WTC11 (cell line): ENCODE measurements around the gene TMEM18. TPM values are rescaled to one million over a fixed set of nuclear protein-coding genes. Genes with fewer than 3 reads are reported as not detected.
A peak's percentile ranks its signal among the peaks of the same experiment; 100 is the strongest.

Experiments used
- ATAC-seq: fragments of 200-7000 bp; cut with Tn5 transposase; 2 replicates; pipeline ENCODE4 v1.10.0; 2021; ENCODE audit warnings: mild to moderate bottlenecking, moderate library complexity
- CTCF ChIA-PET: fragments of 300-600 bp; sonication (Branson Sonifier 250); formaldehyde crosslinking; loops from one replicate; lab custom pipeline; 2021; ENCODE audit warnings: antibody characterized with exemption; lab: Charles Lee
- POLR2A ChIA-PET: fragments of 350-600 bp; sonication (Branson Sonifier 250); formaldehyde crosslinking; loops from one replicate; lab custom pipeline; 2021; ENCODE audit warnings: antibody characterized with exemption; lab: Charles Lee
- DNase-seq: peaks from one replicate; pipeline ENCODE4 v3.0.0; 2021; ENCODE audit warnings: low spot score
- H3K27ac Mint-ChIP-seq: 2 replicates; pipeline ENCODE4 v1.8.0; 2021; ENCODE audit warnings: mixed read lengths
- H3K27me3 Mint-ChIP-seq: 2 replicates; pipeline ENCODE4 v1.8.0; 2021; ENCODE audit warnings: low read depth, mild to moderate bottlenecking, moderate library complexity, mixed read lengths
- H3K36me3 Mint-ChIP-seq: 2 replicates; pipeline ENCODE4 v1.8.0; 2021; ENCODE audit warnings: mixed read lengths
- H3K4me1 Mint-ChIP-seq: 2 replicates; pipeline ENCODE4 v1.8.0; 2022; ENCODE audit warnings: mixed read lengths
- H3K4me3 Mint-ChIP-seq: 2 replicates; pipeline ENCODE4 v1.8.0; 2021; ENCODE audit warnings: mild to moderate bottlenecking, moderate library complexity, mixed read lengths
- H3K9me3 Mint-ChIP-seq: 2 replicates; pipeline ENCODE4 v1.8.0; 2021; ENCODE audit warnings: mixed read lengths
- AFF4 ChIP-seq: sonication (generic); formaldehyde crosslinking; IDR thresholded peaks from 2 replicates; pipeline ENCODE4 v1.8.1; 2023; ENCODE audit warnings: mild to moderate bottlenecking, missing genetic modification reagents, borderline replicate concordance
- CBFB ChIP-seq: sonication (generic); formaldehyde crosslinking; IDR thresholded peaks from 2 replicates; pipeline ENCODE4 v1.8.1; 2022; ENCODE audit warnings: mild to moderate bottlenecking, low read depth, missing genetic modification reagents
- FOXJ3 ChIP-seq: sonication (generic); formaldehyde crosslinking; IDR thresholded peaks from 2 replicates; pipeline ENCODE4 v1.9.0; 2021; ENCODE audit warnings: missing genetic modification reagents, mild to moderate bottlenecking, borderline replicate concordance
- FOXP1 ChIP-seq: sonication (generic); formaldehyde crosslinking; IDR thresholded peaks from 2 replicates; pipeline ENCODE4 v1.8.0; 2022; ENCODE audit warnings: missing genetic modification reagents, mild to moderate bottlenecking, moderate library complexity, borderline replicate concordance
- HMGA2 ChIP-seq: fragments of 250-450 bp; sonication (Bioruptor Pico); IDR thresholded peaks from 2 replicates; pipeline ENCODE4 v1.4.0; 2021; ENCODE audit warnings: mild to moderate bottlenecking, moderate library complexity
- IRF1 ChIP-seq: sonication (generic); formaldehyde crosslinking; IDR thresholded peaks from 2 replicates; pipeline ENCODE4 v1.8.0; 2023; ENCODE audit warnings: missing genetic modification reagents
- JAZF1 ChIP-seq: fragments of 250-450 bp; sonication (Bioruptor Pico); IDR thresholded peaks from 2 replicates; pipeline ENCODE4 v1.9.0; 2021; ENCODE audit warnings: moderate library complexity, mild to moderate bottlenecking, inconsistent platforms
- KAT7 ChIP-seq: sonication (generic); formaldehyde crosslinking; IDR thresholded peaks from 2 replicates; pipeline ENCODE4 v1.8.1; 2023; ENCODE audit warnings: missing genetic modification reagents, mild to moderate bottlenecking, borderline replicate concordance
- MXD4 ChIP-seq: fragments of 250-450 bp; sonication (Bioruptor Pico); IDR thresholded peaks from 2 replicates; pipeline ENCODE4 v1.8.0; 2021; ENCODE audit warnings: mild to moderate bottlenecking, moderate library complexity, borderline replicate concordance
- NFATC4 ChIP-seq: fragments of 250-450 bp; sonication (Bioruptor Pico); IDR thresholded peaks from 2 replicates; pipeline ENCODE4 v1.9.0; 2021; ENCODE audit warnings: mild to moderate bottlenecking
- NFE2L1 ChIP-seq: sonication (generic); formaldehyde crosslinking; IDR thresholded peaks from 2 replicates; pipeline ENCODE4 v1.8.1; 2023; ENCODE audit warnings: missing genetic modification reagents
- NFYB ChIP-seq: sonication (generic); formaldehyde crosslinking; conservative IDR thresholded peaks from 2 replicates; pipeline ENCODE4 v1.8.0; 2022; ENCODE audit warnings: low read depth, missing genetic modification reagents
- PRDM15 ChIP-seq: sonication (generic); formaldehyde crosslinking; IDR thresholded peaks from 2 replicates; pipeline ENCODE4 v1.8.0; 2022; ENCODE audit warnings: missing genetic modification reagents
- RELA ChIP-seq: sonication (generic); formaldehyde crosslinking; IDR thresholded peaks from 2 replicates; pipeline ENCODE4 v1.8.1; 2022; ENCODE audit warnings: missing genetic modification reagents, mild to moderate bottlenecking, borderline replicate concordance
- SP1 ChIP-seq: sonication (generic); formaldehyde crosslinking; conservative IDR thresholded peaks from 2 replicates; pipeline ENCODE4 v1.8.1; 2022; ENCODE audit warnings: missing genetic modification reagents
- STAT6 ChIP-seq: sonication (generic); formaldehyde crosslinking; conservative IDR thresholded peaks from 2 replicates; pipeline ENCODE4 v1.8.1; 2023; ENCODE audit warnings: mild to moderate bottlenecking, low read depth, missing genetic modification reagents, moderate library complexity
- TEAD1 ChIP-seq: sonication (generic); formaldehyde crosslinking; IDR thresholded peaks from 2 replicates; pipeline ENCODE4 v1.8.0; 2022; ENCODE audit warnings: mild to moderate bottlenecking, missing genetic modification reagents
- ZNF232 ChIP-seq: sonication (generic); formaldehyde crosslinking; IDR thresholded peaks from 2 replicates; pipeline ENCODE4 v1.8.0; 2022; ENCODE audit warnings: mild to moderate bottlenecking, missing genetic modification reagents
- ZNF317 ChIP-seq: sonication (generic); formaldehyde crosslinking; IDR thresholded peaks from 2 replicates; pipeline ENCODE4 v1.8.1; 2023; ENCODE audit warnings: low read depth, mild to moderate bottlenecking, moderate library complexity, missing genetic modification reagents, borderline replicate concordance
- ZNF416 ChIP-seq: fragments of 250-450 bp; sonication (Bioruptor Pico); IDR thresholded peaks from 2 replicates; pipeline ENCODE4 v1.9.0; 2021; ENCODE audit warnings: mild to moderate bottlenecking, inconsistent platforms
- ZSCAN18 ChIP-seq: fragments of 250-450 bp; sonication (Bioruptor Pico); IDR thresholded peaks from 2 replicates; pipeline ENCODE4 v2.1.2; 2022; ENCODE audit warnings: mild to moderate bottlenecking, moderate library complexity
- total RNA-seq: library from RNA; stranded (reverse); gene quantifications from 3 replicates; pipeline ENCODE4 v1.2.3, GENCODE V29; 2021

Gene TMEM18
- total RNA-seq, 1 experiment from 2014 or later, result 24.0 TPM

- Mint-ChIP-seq H3K36me3 (peaks cover 6% of the 10 kb centered on the region; the same call in 1 of the 2 replicates), H3K27ac (peak overlapping the region; percentile 93), H3K9me3 (no peaks in the 10 kb centered on the region), H3K4me1 (peaks cover 48% of the 10 kb centered on the region), H3K4me3 (peak overlapping the region; percentile 94), H3K27me3 (no peaks in the 10 kb centered on the region)
- DNase-seq (peak; percentile 70), ATAC-seq (peak; percentile 66)
- POLR2A ChIA-PET, result no interaction called here
- no peak for TF ChIP-seq ZNF232 (CRISPR knock-in tag)
- TF ChIP-seq FOXJ3, result no peak
- no peak for TF ChIP-seq NFYB
- no peak for TF ChIP-seq ZSCAN18 (CRISPR knock-in tag)
- no peak for TF ChIP-seq RELA
- TF ChIP-seq KAT7 (CRISPR knock-in tag), result no peak
- no peak for TF ChIP-seq CBFB (CRISPR knock-in tag)
- no peak for TF ChIP-seq ZNF317 (CRISPR knock-in tag)
- TF ChIP-seq NFE2L1 (CRISPR knock-in tag), result no peak
- no peak for TF ChIP-seq FOXP1 (CRISPR knock-in tag)
- TF ChIP-seq NFATC4 (CRISPR knock-in tag), result no peak
- TF ChIP-seq HMGA2 (CRISPR knock-in tag), result no peak
- no peak for TF ChIP-seq SP1 (CRISPR knock-in tag)
- TF ChIP-seq ZNF416, result no peak
- TF ChIP-seq PRDM15, result no peak
- no peak for TF ChIP-seq TEAD1 (CRISPR knock-in tag)
- TF ChIP-seq IRF1 (CRISPR knock-in tag), result no peak
- no peak for TF ChIP-seq JAZF1 (CRISPR knock-in tag)
- CTCF ChIA-PET, result interaction anchor here (0.5 to 2.0 kb wide), 11 partner anchors 9 to 913 kb away, joined by 3 to 9 read pairs (median 3); partner anchors contain the start of gene SNTG2
These were observed 1.1 kb downstream of the TMEM18 start for GRCh38 chr2:675982-676646.

GRCh38 chr2:675460-675859, 1.7 kb downstream of the TMEM18 start:
- ATAC-seq (no peak), DNase-seq (no peak)
- no peaks in the 10 kb centered on the region for H3K9me3 Mint-ChIP-seq
- no peaks in the 10 kb centered on the region for H3K27me3 Mint-ChIP-seq
- POLR2A ChIA-PET, result no interaction called here
- peak overlapping the region; percentile 94 for H3K4me3 Mint-ChIP-seq
- peaks cover 12% of the 10 kb centered on the region; the same call in 1 of the 2 replicates for H3K36me3 Mint-ChIP-seq
- peaks cover 41% of the 10 kb centered on the region for H3K4me1 Mint-ChIP-seq
- H3K27ac Mint-ChIP-seq, result 0 out of 2 replicates have a peak overlapping the region, but pooled peaks have one; percentile 93
- CTCF ChIA-PET, result no interaction called here
- TF ChIP-seq ZSCAN18 (CRISPR knock-in tag) (no peak), STAT6 (no peak), MXD4 (CRISPR knock-in tag) (no peak), AFF4 (CRISPR knock-in tag) (no peak)
